Breast epithelium (tissue), 4 donors: Measurements from ENCODE around the gene RETREG1. TPM values are rescaled to one million over a fixed set of nuclear protein-coding genes. Genes with fewer than 3 reads are reported as not detected.

Experiments
- DNase-seq, 2 donors: peaks; one replicate each; pipeline ENCODE4 v3.0.0-alpha.2; 2019; ENCODE audit warnings: low spot score in 2 of 2
- H3K27ac ChIP-seq, 2 donors: fragments of 200-600 bp; sonication (generic) in 1 of 2; one replicate each; pipeline ENCODE4 v1.5.1; 2016 to 2019; ENCODE audit warnings: mild to moderate bottlenecking in 1 of 2
- H3K27me3 ChIP-seq, 2 donors: fragments of 200-600 bp; sonication (generic) in 1 of 2; one replicate each; pipeline versions ENCODE4 v1.5.1 to v1.6.0; 2017 to 2019; ENCODE audit warnings: control low read depth in 1 of 2, mild to moderate bottlenecking in 1 of 2
- H3K36me3 ChIP-seq: fragments of 200-600 bp; one replicate; pipeline ENCODE4 v1.5.1; 2019
- H3K4me1 ChIP-seq, 2 donors: fragments of 200-600 bp; sonication (generic); one replicate each; pipeline ENCODE4 v1.5.1; 2016 to 2019; ENCODE audit warnings: control low read depth in 1 of 2
- H3K4me3 ChIP-seq, 3 donors: fragments of 200-600 bp; sonication (generic); 1 replicate in 2 of 3; 2 replicates in 1 of 3; pipeline ENCODE4 v1.5.1; 2016 to 2019; ENCODE audit warnings: mild to moderate bottlenecking in 3 of 3, moderate library complexity in 2 of 3
- H3K9me3 ChIP-seq, 2 donors: fragments of 200-600 bp; sonication (generic) in 1 of 2; one replicate each; pipeline ENCODE4 v1.5.1; 2016 to 2019; ENCODE audit warnings: control low read depth in 1 of 2
- POLR2A ChIP-seq: fragments of 450-650 bp; IDR thresholded peaks from one replicate; pipeline ENCODE4 v1.6.1; 2016; ENCODE audit warnings: antibody characterized with exemption, mild to moderate bottlenecking, moderate library complexity
- POLR2AphosphoS5 ChIP-seq, 3 donors: sonication (generic); formaldehyde crosslinking; IDR thresholded peaks; one replicate each; pipeline ENCODE4 v1.6.1; 2017; ENCODE audit warnings: antibody characterized with exemption in 3 of 3
- intact Hi-C: fragments of 100-400 bp; cut with DNase I; formaldehyde crosslinking; loops from one replicate; pipeline ENCODE4 v1.15.1; 2023; ENCODE audit warnings: low total_unique reads
- total RNA-seq, 3 donors: library from RNA; depleted of rRNA; stranded (reverse); fragments of >200 nt; gene quantifications; one replicate each; pipeline ENCODE4 v1.1.0, GENCODE V29; 2016
- TF ChIP-seq, protein P1 (sequence below), 3 donors: fragments of 450-650 bp; IDR thresholded peaks; one replicate each; pipeline ENCODE4 v1.5.1; 2016 to 2017; ENCODE audit warnings: antibody characterized with exemption in 3 of 3, mild to moderate bottlenecking in 3 of 3, moderate library complexity in 3 of 3

RETREG1 gene
- total RNA-seq, 3 donors from 2014 or later: 27.1 to 51.5 (median 37.7) TPM

DNA sequence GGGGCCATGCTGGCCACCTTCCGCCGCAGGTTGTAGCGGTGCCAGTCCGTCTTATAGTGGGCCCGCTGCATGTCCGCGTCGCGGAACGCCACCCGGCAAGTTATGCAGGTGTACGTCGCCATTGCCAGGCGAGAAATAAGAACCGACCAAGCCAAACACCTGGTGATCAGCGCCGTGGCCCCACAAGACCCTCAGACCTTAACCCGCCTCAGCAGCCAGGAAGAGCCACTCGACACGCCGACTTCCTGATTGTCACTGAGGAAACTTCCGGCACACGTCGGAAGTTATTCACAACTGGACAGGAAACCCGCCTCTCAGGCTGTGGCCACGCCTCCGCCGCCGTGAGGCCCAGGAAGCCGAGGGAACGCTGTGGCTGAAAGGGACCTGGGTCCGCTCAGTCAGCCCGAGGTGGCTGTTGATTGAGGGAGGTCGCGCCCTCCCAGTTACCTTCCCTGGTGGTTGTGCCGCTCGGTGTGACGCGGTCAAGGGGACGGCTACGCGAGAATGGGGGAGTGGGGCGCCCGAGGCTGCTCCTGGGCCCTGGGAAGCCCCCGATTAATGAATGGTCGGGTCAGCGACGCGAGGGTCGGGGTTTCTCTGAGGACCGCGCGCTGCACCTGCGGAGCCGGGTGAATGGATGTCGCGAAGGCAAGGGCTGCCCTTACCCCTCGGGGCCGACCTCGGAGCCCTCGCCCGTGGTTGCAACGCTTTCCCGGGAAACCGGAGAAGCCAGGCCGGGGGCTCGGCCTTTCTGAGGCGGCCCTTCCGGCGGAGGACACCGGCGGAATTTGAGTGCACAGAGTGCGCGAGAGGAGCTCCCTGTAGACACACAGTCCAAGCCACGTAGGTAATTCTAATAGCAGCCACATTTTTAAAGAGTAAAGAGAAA, 151.0 kb downstream of the RETREG1 start, which contains the start of gene ZNF622:
Gene ZNF622, minus strand, starts transcription at position 257 of the 889 bp plus-strand sequence. Its CDS starts 135 bp downstream, at position 122.
- Histone ChIP-seq H3K4me3 (peak within 1 kb of the TSS; percentile 65 to 93 (median 89)), H3K36me3 (peaks cover 4% of the 10 kb centered on the region), H3K27me3 (no peaks in the 10 kb centered on the region), H3K4me1 (peaks cover 4 to 29% of the 10 kb centered on the region in 2 donors), H3K27ac (peak within 1 kb of the TSS; percentile 77 to 91), H3K9me3 (no peaks in the 10 kb centered on the region)
- intact Hi-C loops: no loop called here
- peak; percentile 89 for DNase-seq
- TF ChIP-seq POLR2AphosphoS5 (IDR thresholded peaks at IDR 0.05): peak in 2 of 3 donors; percentile 75 to 84
- TF ChIP-seq, protein P1, sequence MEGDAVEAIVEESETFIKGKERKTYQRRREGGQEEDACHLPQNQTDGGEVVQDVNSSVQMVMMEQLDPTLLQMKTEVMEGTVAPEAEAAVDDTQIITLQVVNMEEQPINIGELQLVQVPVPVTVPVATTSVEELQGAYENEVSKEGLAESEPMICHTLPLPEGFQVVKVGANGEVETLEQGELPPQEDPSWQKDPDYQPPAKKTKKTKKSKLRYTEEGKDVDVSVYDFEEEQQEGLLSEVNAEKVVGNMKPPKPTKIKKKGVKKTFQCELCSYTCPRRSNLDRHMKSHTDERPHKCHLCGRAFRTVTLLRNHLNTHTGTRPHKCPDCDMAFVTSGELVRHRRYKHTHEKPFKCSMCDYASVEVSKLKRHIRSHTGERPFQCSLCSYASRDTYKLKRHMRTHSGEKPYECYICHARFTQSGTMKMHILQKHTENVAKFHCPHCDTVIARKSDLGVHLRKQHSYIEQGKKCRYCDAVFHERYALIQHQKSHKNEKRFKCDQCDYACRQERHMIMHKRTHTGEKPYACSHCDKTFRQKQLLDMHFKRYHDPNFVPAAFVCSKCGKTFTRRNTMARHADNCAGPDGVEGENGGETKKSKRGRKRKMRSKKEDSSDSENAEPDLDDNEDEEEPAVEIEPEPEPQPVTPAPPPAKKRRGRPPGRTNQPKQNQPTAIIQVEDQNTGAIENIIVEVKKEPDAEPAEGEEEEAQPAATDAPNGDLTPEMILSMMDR (IDR thresholded peaks at IDR 0.05): no peak
- TF ChIP-seq POLR2A: peak; percentile 56

DNA sequence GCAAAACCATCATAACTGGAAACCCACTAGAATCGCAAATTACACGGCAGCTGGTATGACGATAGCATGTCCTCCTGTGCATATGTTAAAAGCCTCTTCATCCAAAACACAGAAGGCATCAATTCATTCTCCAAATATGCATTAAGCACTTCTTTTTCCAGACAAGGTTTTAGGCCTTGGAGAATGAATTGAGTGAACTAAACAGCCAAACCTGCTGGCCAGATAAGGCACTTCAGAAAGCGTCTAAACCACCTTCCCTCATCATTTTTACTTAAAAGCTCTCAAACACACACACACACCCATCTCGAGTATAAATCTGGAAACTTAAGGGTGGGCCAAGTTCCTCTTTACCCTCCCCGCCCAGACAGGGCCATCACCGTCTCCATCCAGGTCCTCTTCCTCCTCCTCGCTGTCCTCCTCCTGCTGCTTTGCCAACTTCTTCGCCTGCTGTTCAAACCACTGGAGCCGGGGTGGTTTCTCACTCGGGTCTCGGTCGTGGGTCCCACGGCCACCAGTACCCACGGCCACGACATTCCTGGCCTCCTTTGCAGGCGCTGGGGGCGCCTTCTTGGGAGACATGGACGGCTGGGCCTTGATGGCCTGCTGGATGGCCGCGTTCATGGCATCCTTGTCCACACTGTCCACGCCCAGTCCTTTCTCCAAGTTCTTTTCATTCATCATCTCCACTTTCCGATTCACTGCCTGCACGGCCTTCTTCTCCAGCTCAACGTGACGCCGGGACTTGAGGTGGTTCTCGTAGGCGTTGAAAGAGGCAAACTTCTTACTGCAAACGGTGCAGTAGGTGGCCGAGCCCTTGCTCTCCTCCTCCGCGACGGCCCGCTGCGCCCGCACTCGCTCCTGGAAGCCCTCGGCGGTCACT, 151.9 kb downstream of the RETREG1 start:
- Histone ChIP-seq H3K27ac (peak overlapping the region; percentile 77 to 91), H3K4me3 (peak overlapping the region; percentile 65 to 93 (median 89)), H3K9me3 (no peaks in the 10 kb centered on the region), H3K36me3 (peaks cover 7% of the 10 kb centered on the region), H3K4me1 (peaks cover 4 to 29% of the 10 kb centered on the region in 2 donors), H3K27me3 (no peaks in the 10 kb centered on the region)
- intact Hi-C loops: no loop called here
- TF ChIP-seq, protein P1 (IDR thresholded peaks at IDR 0.05): no peak
- no peak for DNase-seq

DNA sequence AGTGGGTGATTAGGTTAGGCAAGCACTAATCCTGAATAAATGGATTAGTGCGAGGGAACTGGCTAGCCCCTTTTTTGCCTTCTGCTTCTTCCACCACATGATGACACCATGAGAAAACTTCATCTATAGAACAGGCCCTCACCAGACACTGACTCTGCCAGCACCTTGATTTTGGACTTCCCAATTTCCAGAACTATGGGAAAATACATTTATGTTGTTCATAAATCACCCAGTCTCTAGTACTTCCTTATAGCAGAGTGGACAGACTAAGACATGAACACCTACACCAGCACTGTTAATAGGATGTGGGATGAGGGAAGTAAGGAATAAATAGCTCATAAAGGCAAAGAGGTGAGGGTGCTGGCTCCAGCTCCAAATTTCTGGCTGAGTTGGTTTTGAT, 152.6 kb downstream of the RETREG1 start:
- H3K4me1 ChIP-seq: peaks cover 4 to 29% of the 10 kb centered on the region in 2 donors

DNA sequence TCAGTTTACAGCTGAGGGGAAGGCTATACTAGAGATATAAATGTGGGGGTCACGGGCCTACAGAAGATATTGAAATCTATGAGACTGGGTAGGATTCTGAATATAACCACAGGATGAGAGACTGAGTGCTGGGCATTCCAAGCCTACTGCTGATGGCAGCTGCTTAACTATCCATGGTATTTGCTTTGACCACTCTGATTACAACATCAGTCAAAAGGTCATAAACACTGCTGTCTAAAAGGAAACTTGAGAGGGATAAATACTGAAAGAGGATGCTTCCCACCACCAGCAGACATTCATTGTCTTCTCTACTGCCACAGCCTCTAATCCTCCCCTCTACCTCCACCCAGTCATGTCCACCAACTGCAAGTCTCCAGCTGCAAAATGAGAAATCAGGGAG, 155.0 kb downstream of the RETREG1 start:
- TF ChIP-seq POLR2AphosphoS5 (IDR thresholded peaks at IDR 0.05): no peak
- no peak for TF ChIP-seq POLR2A
- TF ChIP-seq, protein P1 (IDR thresholded peaks at IDR 0.05): no peak
- Histone ChIP-seq H3K4me3 (no peak overlapping the region), H3K36me3 (peaks cover 9% of the 10 kb centered on the region), H3K4me1 (peaks cover 4 to 22% of the 10 kb centered on the region in 2 donors), H3K9me3 (no peaks in the 10 kb centered on the region), H3K27me3 (no peaks in the 10 kb centered on the region), H3K27ac (no peak overlapping the region)
- intact Hi-C loops: no loop called here
- no peak for DNase-seq

More for the DNA sequence above, 152.6 kb downstream of the RETREG1 start:
- intact Hi-C loops: no loop called here
- TF ChIP-seq POLR2A (no peak), POLR2AphosphoS5 (IDR thresholded peaks at IDR 0.05) (no peak)
- TF ChIP-seq, protein P1 (IDR thresholded peaks at IDR 0.05): no peak
- H3K27me3 ChIP-seq: no peaks in the 10 kb centered on the region
- peak overlapping the region; percentile 65 to 93 (median 89) for H3K4me3 ChIP-seq
- no peaks in the 10 kb centered on the region for H3K9me3 ChIP-seq
- no peak overlapping the region for H3K27ac ChIP-seq
- no peak for DNase-seq
- peaks cover 9% of the 10 kb centered on the region for H3K36me3 ChIP-seq
